ENCODE measurements around the gene GH1.
"Not testable (repeated sequence)": the region's sequence is repeated elsewhere in the genome, so short reads cannot be mapped to it uniquely, and the experiment has no call there.

GH1 gene

DNA sequence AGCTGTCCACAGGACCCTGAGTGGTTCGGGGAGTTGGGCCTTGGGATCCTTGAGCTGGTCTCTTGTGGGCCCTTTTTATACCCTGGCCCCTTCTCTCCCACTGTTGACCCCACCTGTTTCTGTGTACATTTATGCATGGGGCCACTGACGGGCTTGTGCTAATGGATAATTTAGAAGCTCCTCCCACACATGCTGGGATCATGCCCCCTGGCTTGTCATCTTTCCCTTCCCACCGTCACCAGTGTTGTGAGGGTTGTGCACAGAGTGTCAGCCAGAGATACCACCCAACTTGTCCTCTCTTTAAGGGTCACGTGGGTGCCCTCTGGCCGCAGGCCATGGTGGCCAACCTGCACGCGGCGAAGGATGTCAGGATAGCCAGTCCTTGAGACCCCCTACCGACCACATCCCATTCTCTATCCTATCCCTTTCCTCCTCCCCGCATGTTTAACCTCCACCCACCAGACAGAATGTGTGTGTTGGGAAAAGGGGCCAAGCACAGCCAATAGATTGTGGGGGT, at the start of gene GH1:
Gene GH1 (minus strand): TSS at position 51 of the 517 bp plus-strand sequence. CDS start 63 bp downstream, outside the sequence.
- peak within 1 kb of the TSS; percentile 54; the same call in 1 of the 2 replicates for H3K4me3 ChIP-seq (ENCODE audit: low read length)
- H3K4me1 ChIP-seq (ENCODE audit: insufficient read depth, low read length), result not testable (repeated sequence)

DNA sequence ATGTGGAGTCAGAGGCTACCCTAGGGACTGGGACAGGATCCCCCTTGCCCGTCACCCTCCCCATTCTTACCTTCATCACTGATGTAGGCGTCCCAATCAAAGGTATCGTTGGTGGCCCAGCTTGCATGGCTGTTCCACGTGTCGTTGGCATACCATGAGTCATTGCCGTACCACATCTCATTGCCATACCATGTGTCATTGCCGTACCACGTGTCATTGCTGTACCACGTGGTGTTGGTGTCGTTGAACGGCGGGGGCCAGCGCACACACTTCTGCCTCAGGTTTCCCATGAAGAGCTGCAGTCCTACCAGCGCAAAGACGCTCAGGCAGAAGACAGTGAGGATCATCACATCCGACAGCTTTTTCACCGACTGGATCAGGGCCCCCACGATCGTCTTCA, 49.3 kb upstream of the GH1 start:
- Histone ChIP-seq H3K27ac (ENCODE audit: low read length) (no peak overlapping the region), H3K36me3 (ENCODE audit: insufficient read depth, low read depth, low read length) (no peaks in the 10 kb centered on the region), H3K4me1 (ENCODE audit: insufficient read depth, low read length) (no peaks in the 10 kb centered on the region), H3K9ac (ENCODE audit: low read depth, low read length) (no peak overlapping the region), H3K9me3 (ENCODE audit: insufficient read depth, low read depth, low read length) (no peaks in the 10 kb centered on the region), H3K27me3 (ENCODE audit: insufficient read depth, low read length) (no peaks in the 10 kb centered on the region), H3K4me3 (ENCODE audit: low read length) (no peak overlapping the region)

More for the DNA sequence above, at the start of gene GH1:
- H3K9ac ChIP-seq (ENCODE audit: low read depth, low read length); H3K36me3 ChIP-seq (ENCODE audit: insufficient read depth, low read depth, low read length); H3K27me3 ChIP-seq (ENCODE audit: insufficient read depth, low read length); H3K9me3 ChIP-seq (ENCODE audit: insufficient read depth, low read depth, low read length); H3K27ac ChIP-seq (ENCODE audit: low read length): not testable (repeated sequence)

DNA sequence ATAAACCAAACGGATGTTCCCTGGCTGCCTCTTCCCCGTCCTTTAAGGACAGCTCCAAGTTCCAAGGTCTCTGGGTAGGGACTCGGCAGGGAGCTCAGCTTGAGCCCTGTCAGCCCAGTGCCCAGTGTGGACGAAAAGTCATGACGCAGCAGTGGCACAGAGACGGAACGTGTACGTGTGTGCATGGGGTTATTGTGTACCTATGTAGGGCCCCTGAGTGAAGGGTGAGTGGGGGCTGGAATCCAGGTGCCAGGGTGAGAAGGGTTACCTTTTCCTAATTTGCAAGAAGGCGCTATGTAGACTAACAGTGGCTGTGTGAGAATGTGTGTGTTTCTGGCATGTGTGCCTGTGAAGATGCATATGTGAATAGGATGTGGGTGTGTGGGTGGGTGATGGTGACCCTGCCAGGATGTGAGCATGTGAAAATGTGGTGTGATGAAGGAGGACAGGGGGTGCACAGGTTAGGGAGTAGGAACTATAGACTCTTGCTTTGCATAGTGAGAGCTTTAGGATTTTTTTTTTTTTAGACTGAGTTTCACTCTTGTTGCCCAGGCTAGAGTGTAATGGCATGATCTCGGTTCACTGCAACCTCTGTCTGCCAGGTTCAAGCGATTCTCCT, 48.1 kb upstream of the GH1 start:
- peaks cover 7% of the 10 kb centered on the region for H3K4me1 ChIP-seq (ENCODE audit: insufficient read depth, low read length)
- H3K36me3 ChIP-seq (ENCODE audit: insufficient read depth, low read depth, low read length), result no peaks in the 10 kb centered on the region
- H3K9ac ChIP-seq (ENCODE audit: low read depth, low read length), result no peak overlapping the region
- no peaks in the 10 kb centered on the region for H3K9me3 ChIP-seq (ENCODE audit: insufficient read depth, low read depth, low read length)
- H3K4me3 ChIP-seq (ENCODE audit: low read length), result no peak overlapping the region
- H3K27me3 ChIP-seq (ENCODE audit: insufficient read depth, low read length), result no peaks in the 10 kb centered on the region
- no peak overlapping the region for H3K27ac ChIP-seq (ENCODE audit: low read length)

DNA sequence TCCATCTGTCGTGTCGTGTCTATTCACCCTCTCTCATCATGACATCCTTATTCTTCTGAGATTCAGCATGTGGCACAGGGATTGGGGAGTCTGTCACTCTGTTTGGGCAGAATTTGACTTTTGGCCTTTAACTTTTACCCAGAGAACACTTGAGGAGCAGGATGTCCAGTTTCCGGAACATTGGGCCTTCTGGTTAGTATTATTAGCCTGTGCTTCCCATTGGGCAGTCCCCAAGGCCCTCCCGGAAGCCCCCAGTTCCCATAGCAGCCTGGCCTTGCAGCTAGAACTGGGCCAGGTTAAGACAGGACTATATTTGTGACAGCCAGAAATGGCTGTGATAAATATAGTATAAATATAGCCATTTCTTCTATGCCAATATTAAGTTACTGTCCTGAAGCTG, 44.5 kb upstream of the GH1 start:
- no peak overlapping the region for H3K9ac ChIP-seq (ENCODE audit: low read depth, low read length)
- no peak overlapping the region for H3K4me3 ChIP-seq (ENCODE audit: low read length)
- H3K27me3 ChIP-seq (ENCODE audit: insufficient read depth, low read length), result no peaks in the 10 kb centered on the region
- no peaks in the 10 kb centered on the region for H3K36me3 ChIP-seq (ENCODE audit: insufficient read depth, low read depth, low read length)
- H3K9me3 ChIP-seq (ENCODE audit: insufficient read depth, low read depth, low read length), result no peaks in the 10 kb centered on the region
- H3K4me1 ChIP-seq (ENCODE audit: insufficient read depth, low read length), result peaks cover 13% of the 10 kb centered on the region
- no peak overlapping the region for H3K27ac ChIP-seq (ENCODE audit: low read length)

DNA sequence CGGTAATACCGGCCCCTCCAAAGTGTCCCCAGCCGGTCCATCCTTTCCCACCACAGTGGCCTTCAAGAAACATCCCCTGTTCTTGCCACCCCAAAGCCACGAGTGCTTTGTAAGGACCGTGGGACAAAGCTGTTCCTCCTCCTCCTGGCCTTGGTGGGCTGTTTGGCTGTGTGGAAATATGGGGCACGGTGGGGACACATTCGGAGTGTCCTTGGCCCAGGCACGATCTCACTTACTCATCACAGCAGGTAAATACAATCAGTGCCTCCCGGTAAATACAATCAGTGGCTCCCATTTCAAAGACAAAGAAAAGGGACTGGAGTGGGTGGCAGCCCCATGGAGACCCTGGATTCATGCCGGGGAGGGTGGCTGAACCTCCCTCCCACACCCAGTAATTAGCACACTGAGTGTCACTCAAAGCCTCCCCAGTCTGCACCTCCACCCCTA, 43.7 kb upstream of the GH1 start:
- Histone ChIP-seq H3K4me3 (ENCODE audit: low read length) (peak overlapping the region; percentile 31; the same call in 1 of the 2 replicates), H3K9me3 (ENCODE audit: insufficient read depth, low read depth, low read length) (no peaks in the 10 kb centered on the region)

DNA sequence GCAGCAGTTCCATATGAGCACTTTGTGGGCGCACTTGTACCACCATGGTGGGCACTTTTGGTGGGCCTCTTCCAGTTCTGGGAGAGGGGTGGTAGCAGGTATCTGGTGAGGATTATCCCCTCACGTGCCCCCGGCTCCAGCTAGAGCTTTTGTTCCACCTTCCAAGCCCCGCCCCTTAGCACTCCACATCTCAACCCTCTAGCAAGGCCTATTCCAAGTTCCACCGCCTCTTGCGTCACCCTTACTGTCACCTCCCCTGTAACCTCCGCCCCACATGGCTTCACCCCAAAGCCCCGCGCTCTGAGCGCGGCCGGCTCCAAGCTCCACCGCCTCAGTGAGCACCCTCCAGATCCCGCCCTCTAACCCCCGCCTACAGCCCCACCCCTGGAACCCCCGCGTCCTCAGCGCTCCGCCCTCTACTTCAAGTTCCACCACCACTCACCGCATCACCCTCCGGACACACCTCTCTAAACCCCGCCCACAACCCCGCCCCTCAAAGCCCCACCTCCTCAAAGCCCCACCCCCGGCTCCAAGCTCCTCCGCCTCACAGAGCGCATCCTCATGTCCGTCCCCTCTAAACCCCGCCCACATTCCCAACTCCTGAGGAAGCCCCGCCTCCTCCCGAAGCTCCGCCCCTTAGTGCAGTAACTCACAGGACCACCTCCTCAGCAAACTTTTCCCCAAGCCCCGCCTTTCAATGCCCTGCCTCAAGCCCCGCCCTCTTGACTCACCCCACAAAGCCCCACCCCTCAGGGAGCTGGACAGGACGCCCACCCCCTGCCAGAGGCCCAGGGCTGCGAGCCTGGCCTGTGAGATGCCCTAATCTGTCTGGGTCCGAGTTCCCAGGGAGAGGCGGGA, 42.9 kb upstream of the GH1 start:
- H3K27ac ChIP-seq (ENCODE audit: low read length), result no peak overlapping the region
- H3K9me3 ChIP-seq (ENCODE audit: insufficient read depth, low read depth, low read length), result no peaks in the 10 kb centered on the region
- H3K27me3 ChIP-seq (ENCODE audit: insufficient read depth, low read length), result no peaks in the 10 kb centered on the region
- peak overlapping the region; percentile 80; the same call in 1 of the 2 replicates for H3K9ac ChIP-seq (ENCODE audit: low read depth, low read length)
- H3K36me3 ChIP-seq (ENCODE audit: insufficient read depth, low read depth, low read length), result no peaks in the 10 kb centered on the region
- peaks cover 13% of the 10 kb centered on the region for H3K4me1 ChIP-seq (ENCODE audit: insufficient read depth, low read length)
- H3K4me3 ChIP-seq (ENCODE audit: low read length), result peak overlapping the region; percentile 79

More for the DNA sequence above, 43.7 kb upstream of the GH1 start:
- Histone ChIP-seq H3K27me3 (ENCODE audit: insufficient read depth, low read length) (no peaks in the 10 kb centered on the region), H3K27ac (ENCODE audit: low read length) (no peak overlapping the region), H3K4me1 (ENCODE audit: insufficient read depth, low read length) (peaks cover 13% of the 10 kb centered on the region), H3K36me3 (ENCODE audit: insufficient read depth, low read depth, low read length) (no peaks in the 10 kb centered on the region), H3K9ac (ENCODE audit: low read depth, low read length) (no peak overlapping the region)

DNA sequence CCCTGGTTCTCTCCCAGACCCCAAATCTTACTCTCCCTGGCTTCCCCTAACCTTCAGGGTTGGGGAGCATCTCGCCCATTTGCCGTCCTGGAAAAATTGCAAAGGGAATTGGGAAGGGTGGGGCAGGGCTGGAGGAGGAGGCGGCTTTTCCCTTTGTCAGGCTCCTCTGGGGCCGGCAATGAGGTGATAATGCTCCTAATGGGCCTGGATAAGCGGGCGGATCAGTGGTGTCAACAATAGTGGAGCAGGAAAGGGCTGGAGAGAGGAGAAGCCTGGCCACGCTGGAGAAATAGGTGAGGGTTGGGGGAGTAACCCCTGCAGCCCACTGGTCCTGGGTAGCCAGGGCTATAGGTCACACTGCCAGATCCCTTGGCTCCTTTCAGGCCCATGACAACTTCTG, 41.8 kb upstream of the GH1 start:
- Histone ChIP-seq H3K4me1 (ENCODE audit: insufficient read depth, low read length) (peaks cover 13% of the 10 kb centered on the region), H3K27ac (ENCODE audit: low read length) (no peak overlapping the region), H3K4me3 (ENCODE audit: low read length) (peak overlapping the region; percentile 79; the same call in 1 of the 2 replicates), H3K9ac (ENCODE audit: low read depth, low read length) (peak overlapping the region; percentile 80; the same call in 1 of the 2 replicates), H3K36me3 (ENCODE audit: insufficient read depth, low read depth, low read length) (no peaks in the 10 kb centered on the region), H3K9me3 (ENCODE audit: insufficient read depth, low read depth, low read length) (no peaks in the 10 kb centered on the region), H3K27me3 (ENCODE audit: insufficient read depth, low read length) (no peaks in the 10 kb centered on the region)

DNA sequence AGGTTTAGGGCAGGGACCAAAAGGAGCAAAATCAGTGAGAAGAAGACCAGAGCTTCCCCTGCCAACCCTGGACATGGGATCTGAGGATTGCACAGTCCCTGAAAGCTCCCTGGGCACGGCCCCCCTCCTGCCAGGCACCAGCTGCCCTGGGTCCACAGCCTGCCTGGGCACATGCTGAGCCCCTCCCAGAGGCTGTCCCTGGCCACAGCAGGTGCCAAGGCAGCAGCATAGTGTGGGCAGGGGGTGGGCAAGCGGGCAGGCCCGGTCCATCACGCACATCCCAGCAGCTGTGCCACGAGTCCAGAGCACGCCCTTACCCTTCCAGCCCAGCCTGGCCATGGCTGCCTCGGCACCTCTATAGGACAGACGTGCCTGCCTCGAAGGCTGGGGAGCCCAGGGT, 41.4 kb upstream of the GH1 start:
- Histone ChIP-seq H3K9ac (ENCODE audit: low read depth, low read length) (peak overlapping the region; percentile 80; the same call in 1 of the 2 replicates), H3K9me3 (ENCODE audit: insufficient read depth, low read depth, low read length) (no peaks in the 10 kb centered on the region), H3K4me1 (ENCODE audit: insufficient read depth, low read length) (peaks cover 13% of the 10 kb centered on the region), H3K27ac (ENCODE audit: low read length) (no peak overlapping the region), H3K27me3 (ENCODE audit: insufficient read depth, low read length) (no peaks in the 10 kb centered on the region), H3K36me3 (ENCODE audit: insufficient read depth, low read depth, low read length) (no peaks in the 10 kb centered on the region), H3K4me3 (ENCODE audit: low read length) (peak overlapping the region; percentile 79; the same call in 1 of the 2 replicates)

DNA sequence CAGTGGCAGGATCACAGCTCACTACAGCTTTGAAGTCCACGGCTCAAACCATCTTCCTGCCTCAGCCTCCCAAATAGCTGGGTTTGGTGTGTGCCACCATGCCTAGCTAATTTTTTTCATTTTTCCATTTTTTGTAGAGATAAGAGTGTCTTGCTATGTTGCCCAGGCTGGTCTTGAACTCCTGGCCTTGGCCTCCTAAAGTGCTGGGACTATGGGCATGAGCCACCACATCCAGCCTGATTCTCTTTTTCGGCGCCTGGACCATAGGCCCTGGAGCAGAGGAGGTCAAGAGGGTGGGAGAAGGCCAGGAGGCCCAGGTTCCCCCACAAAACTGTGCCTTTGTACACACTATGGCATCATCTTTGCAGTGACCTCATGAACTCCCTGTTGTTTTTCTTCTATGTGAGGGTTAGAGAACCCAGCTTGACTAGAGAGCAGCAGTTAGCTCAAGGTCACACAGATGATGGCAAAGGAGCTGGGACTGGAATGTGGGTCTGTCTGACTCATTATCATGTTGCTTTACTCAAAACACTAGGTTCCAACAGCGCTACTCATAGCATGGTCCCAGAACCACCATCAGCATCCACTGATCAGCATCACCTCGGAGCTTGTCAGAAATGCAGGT, 37.8 kb upstream of the GH1 start:
- no peaks in the 10 kb centered on the region for H3K36me3 ChIP-seq (ENCODE audit: insufficient read depth, low read depth, low read length)
- no peak overlapping the region for H3K9ac ChIP-seq (ENCODE audit: low read depth, low read length)
- H3K4me3 ChIP-seq (ENCODE audit: low read length), result no peak overlapping the region
- no peak overlapping the region for H3K27ac ChIP-seq (ENCODE audit: low read length)
- no peaks in the 10 kb centered on the region for H3K27me3 ChIP-seq (ENCODE audit: insufficient read depth, low read length)
- H3K4me1 ChIP-seq (ENCODE audit: insufficient read depth, low read length), result peaks cover 6% of the 10 kb centered on the region
- H3K9me3 ChIP-seq (ENCODE audit: insufficient read depth, low read depth, low read length), result no peaks in the 10 kb centered on the region

DNA sequence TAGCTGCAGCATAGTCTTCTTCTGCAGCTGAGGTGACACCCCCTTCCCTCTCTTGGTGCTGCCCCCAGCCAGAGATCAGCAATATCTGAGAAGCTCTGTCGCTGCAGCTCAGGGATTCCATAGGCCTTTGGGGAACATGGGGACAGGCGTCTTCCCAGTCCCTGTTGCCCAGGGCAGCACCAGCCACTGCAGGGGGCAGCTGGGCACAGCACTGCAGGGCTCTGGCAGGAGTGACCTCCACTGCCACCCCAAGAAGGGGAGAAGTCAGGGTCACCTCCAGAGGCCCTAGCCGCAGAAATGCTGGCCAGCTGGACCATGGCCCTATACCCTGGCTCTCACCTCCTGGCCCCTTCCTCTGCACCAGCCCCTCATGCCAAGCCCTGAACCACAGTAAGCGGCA, 37.2 kb upstream of the GH1 start:
- no peak overlapping the region for H3K4me3 ChIP-seq (ENCODE audit: low read length)
- H3K4me1 ChIP-seq (ENCODE audit: insufficient read depth, low read length), result peaks cover 6% of the 10 kb centered on the region
- no peaks in the 10 kb centered on the region for H3K27me3 ChIP-seq (ENCODE audit: insufficient read depth, low read length)
- no peaks in the 10 kb centered on the region for H3K9me3 ChIP-seq (ENCODE audit: insufficient read depth, low read depth, low read length)
- no peak overlapping the region for H3K9ac ChIP-seq (ENCODE audit: low read depth, low read length)
- no peaks in the 10 kb centered on the region for H3K36me3 ChIP-seq (ENCODE audit: insufficient read depth, low read depth, low read length)
- H3K27ac ChIP-seq (ENCODE audit: low read length), result no peak overlapping the region

DNA sequence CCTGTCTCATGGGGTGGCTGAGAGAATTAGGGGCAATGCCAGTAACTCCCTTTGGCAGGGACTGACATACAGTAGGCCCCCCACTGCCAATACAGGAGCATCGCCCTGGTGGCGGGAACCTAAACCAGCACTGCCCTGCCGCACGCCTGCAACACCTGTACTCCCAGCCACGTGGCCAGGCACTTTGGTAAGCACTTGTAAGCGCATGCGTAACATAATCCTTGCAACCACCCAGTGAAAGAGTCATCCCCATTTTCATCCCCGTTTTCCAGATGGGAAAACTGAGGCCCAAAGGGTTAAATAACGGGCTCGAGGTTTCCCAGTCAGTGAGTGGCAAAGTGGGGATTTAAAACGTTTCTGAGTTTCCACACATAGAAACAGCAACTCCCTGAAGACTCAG, 36.6 kb upstream of the GH1 start:
- Histone ChIP-seq H3K9ac (ENCODE audit: low read depth, low read length) (no peak overlapping the region), H3K27me3 (ENCODE audit: insufficient read depth, low read length) (no peaks in the 10 kb centered on the region), H3K9me3 (ENCODE audit: insufficient read depth, low read depth, low read length) (no peaks in the 10 kb centered on the region), H3K4me3 (ENCODE audit: low read length) (no peak overlapping the region), H3K36me3 (ENCODE audit: insufficient read depth, low read depth, low read length) (no peaks in the 10 kb centered on the region), H3K27ac (ENCODE audit: low read length) (no peak overlapping the region), H3K4me1 (ENCODE audit: insufficient read depth, low read length) (peaks cover under 1% of the 10 kb centered on the region; the same call in 1 of the 2 replicates)

Measured in iPS-20b (cell line).